GM23248 (cell line): Measurements from ENCODE around the gene TWF2. TPM values are rescaled to one million over a fixed set of nuclear protein-coding genes. Genes with fewer than 3 reads are reported as not detected.

Experiments
- DNase-seq: peaks from one replicate; pipeline ENCODE4 v3.0.0-alpha.2; 2015
- H2AFZ ChIP-seq: fragments of 200-600 bp; sonication (generic); 2 replicates; pipeline ENCODE4 v1.6.1; 2016; ENCODE audit warnings: antibody characterized with exemption
- H3F3A ChIP-seq: fragments of 200-600 bp; sonication (generic); 2 replicates; pipeline ENCODE4 v1.6.1; 2016; ENCODE audit warnings: mild to moderate bottlenecking, antibody characterized with exemption, mixed run types; ENCODE audit not compliant: insufficient read depth
- H3K27ac ChIP-seq: fragments of 200-600 bp; sonication (generic); 2 replicates; pipeline ENCODE4 v1.5.1; 2016; ENCODE audit warnings: mild to moderate bottlenecking
- H3K27me3 ChIP-seq: fragments of 200-600 bp; sonication (generic); replicated peaks from 2 replicates; pipeline ENCODE4 v1.6.1; 2016; ENCODE audit warnings: mild to moderate bottlenecking; ENCODE audit not compliant: insufficient read depth
- H3K36me3 ChIP-seq: fragments of 200-600 bp; sonication (generic); 2 replicates; pipeline ENCODE4 v1.6.1; 2016; ENCODE audit warnings: low read depth, mild to moderate bottlenecking
- H3K4me1 ChIP-seq: fragments of 200-600 bp; sonication (generic); 2 replicates; pipeline ENCODE4 v1.6.1; 2016; ENCODE audit warnings: mild to moderate bottlenecking; ENCODE audit not compliant: insufficient read depth
- H3K4me2 ChIP-seq: fragments of 200-600 bp; sonication (generic); one replicate; pipeline ENCODE4 v1.6.1; 2016; ENCODE audit warnings: mild to moderate bottlenecking; ENCODE audit not compliant: unreplicated experiment
- H3K4me3 ChIP-seq: fragments of 200-600 bp; sonication (generic); 2 replicates; pipeline ENCODE4 v1.5.1; 2016; ENCODE audit warnings: mild to moderate bottlenecking
- H3K79me2 ChIP-seq: fragments of 200-600 bp; sonication (generic); 2 replicates; pipeline ENCODE4 v1.6.1; 2016; ENCODE audit warnings: mild to moderate bottlenecking; ENCODE audit not compliant: insufficient read depth
- H3K9ac ChIP-seq: fragments of 200-600 bp; sonication (generic); 2 replicates; pipeline ENCODE4 v1.6.1; 2016; ENCODE audit warnings: mild to moderate bottlenecking
- H3K9me2 ChIP-seq: fragments of 200-600 bp; sonication (generic); 2 replicates; pipeline ENCODE4 v1.6.1; 2016; ENCODE audit warnings: mixed run types, mild to moderate bottlenecking, moderate library complexity; ENCODE audit not compliant: insufficient read depth
- H3K9me3 ChIP-seq: fragments of 200-600 bp; sonication (generic); one replicate; pipeline ENCODE4 v1.6.1; 2017; ENCODE audit warnings: low read depth
- H4K20me1 ChIP-seq: fragments of 200-600 bp; sonication (generic); 2 replicates; pipeline ENCODE4 v1.6.0; 2016; ENCODE audit not compliant: insufficient read depth
- EZH2 ChIP-seq: fragments of 200-600 bp; sonication (generic); IDR thresholded peaks from 2 replicates; pipeline ENCODE4 v1.6.1; 2018; ENCODE audit warnings: antibody characterized with exemption, mild to moderate bottlenecking; ENCODE audit not compliant: insufficient read depth, poor library complexity, severe bottlenecking
- EZH2phosphoT487 ChIP-seq: fragments of 200-600 bp; sonication (generic); IDR thresholded peaks from 2 replicates; pipeline ENCODE4 v1.6.1; 2018; ENCODE audit warnings: antibody characterized with exemption, moderate library complexity, mild to moderate bottlenecking, low read depth; ENCODE audit not compliant: insufficient read depth
- WGBS, 2 experiments: methylation state at CpG; one replicate each; pipeline ENCODE4 v1.1.6; 2015 to 2017; ENCODE audit warnings: low lambda C conversion rate in 2 of 2, low coverage in 1 of 2; ENCODE audit errors: missing lambda C conversion rate in 2 of 2; 5-methylcytosine and 5-hydroxymethylcytosine counted together
- in situ Hi-C: fragments of 300-500 bp; cut with MboI; formaldehyde crosslinking; loops from 2 replicates; pipeline ENCODE4 v1.15.0; 2020
- polyA plus RNA-seq: library from polyadenylated mRNA; unstranded; fragments of >200 nt; fragmentation: Nextera tagmentation; extraction: Ambion mirVana; gene quantifications from 2 replicates; pipeline ENCODE4 v1.2.1, GENCODE V29; 2016
- total RNA-seq: library from RNA; depleted of rRNA; stranded (reverse); fragments of >200 nt; shearing (Covaris generic); gene quantifications from 2 replicates; pipeline ENCODE4 v1.2.3, GENCODE V29; 2014

The TWF2 gene
- total and polyA plus RNA-seq, 2 experiments from 2014 or later, result 95.1 to 137 TPM

GRCh38 chr3:52216585-52217408 lies 22.2 kb downstream of the TWF2 start:
- H3K9me3 ChIP-seq, result no peaks in the 10 kb centered on the region
- TF ChIP-seq EZH2 (no peak), EZH2phosphoT487 (no peak)
- no peaks in the 10 kb centered on the region for H3K79me2 ChIP-seq
- 0 out of 2 replicates have a peak overlapping the region, but pooled peaks have one; percentile 0 for H3K27ac ChIP-seq
- H3K9me2 ChIP-seq, result no peaks in the 10 kb centered on the region
- 29 to 34% methylated on average over 13 of the region's 13 CpGs for WGBS, 2 experiments
- H3K27me3 ChIP-seq, result no peaks in the 10 kb centered on the region
- H3F3A ChIP-seq, result peaks cover 34% of the 10 kb centered on the region
- H3K4me3 ChIP-seq, result no peak overlapping the region
- no peak overlapping the region for H3K9ac ChIP-seq
- H3K4me1 ChIP-seq, result peaks cover 13% of the 10 kb centered on the region
- DNase-seq, result peak; percentile 74
- in situ Hi-C loops, result no loop called here
- H2AFZ ChIP-seq, result no peak overlapping the region
- H3K36me3 ChIP-seq, result peaks cover 24% of the 10 kb centered on the region; the same call in 1 of the 2 replicates
- H3K4me2 ChIP-seq, result peak overlapping the region; percentile 48
- no peaks in the 10 kb centered on the region for H4K20me1 ChIP-seq

- Histone ChIP-seq H4K20me1 (no peaks in the 10 kb centered on the region), H3K9me2 (no peaks in the 10 kb centered on the region), H3K27me3 (no peaks in the 10 kb centered on the region), H3K27ac (no peak overlapping the region), H3K4me1 (peaks cover 13% of the 10 kb centered on the region), H3K9ac (no peak overlapping the region), H2AFZ (no peak overlapping the region), H3K9me3 (no peaks in the 10 kb centered on the region), H3K4me2 (no peak overlapping the region), H3K36me3 (peaks cover 36% of the 10 kb centered on the region), H3F3A (peaks cover 34% of the 10 kb centered on the region), H3K4me3 (no peak overlapping the region), H3K79me2 (no peaks in the 10 kb centered on the region)
- DNase-seq, result no peak
- in situ Hi-C loops, result no loop called here
- WGBS, 2 experiments, result 83 to 92% methylated on average over 7 of the region's 7 CpGs
- no peak for TF ChIP-seq EZH2
- no peak for TF ChIP-seq EZH2phosphoT487
Observed at GRCh38 chr3:52215351-52215750, 23.6 kb downstream of the TWF2 start.

- in situ Hi-C loops, result no loop called here
- peak; percentile 28 for DNase-seq
Observed at GRCh38 chr3:52213901-52214300, 25.1 kb downstream of the TWF2 start.

GRCh38 chr3:52213005-52213404 lies 26.0 kb downstream of the TWF2 start:
- DNase-seq, result no peak
- H3K27me3 ChIP-seq, result no peaks in the 10 kb centered on the region
- no peaks in the 10 kb centered on the region for H3K79me2 ChIP-seq
- no peak overlapping the region for H3K27ac ChIP-seq
- 83 to 89% methylated on average over 8 of the region's 8 CpGs for WGBS, 2 experiments
- no peaks in the 10 kb centered on the region for H3K9me2 ChIP-seq
- H3K4me3 ChIP-seq, result no peak overlapping the region
- no peaks in the 10 kb centered on the region for H3K9me3 ChIP-seq
- TF ChIP-seq EZH2 (no peak), EZH2phosphoT487 (no peak)
- H3K4me1 ChIP-seq, result peaks cover 13% of the 10 kb centered on the region
- no peaks in the 10 kb centered on the region for H4K20me1 ChIP-seq
- H3F3A ChIP-seq, result peaks cover 33% of the 10 kb centered on the region
- in situ Hi-C loops, result no loop called here
- H2AFZ ChIP-seq, result no peak overlapping the region
- H3K4me2 ChIP-seq, result no peak overlapping the region
- peaks cover 56% of the 10 kb centered on the region for H3K36me3 ChIP-seq
- H3K9ac ChIP-seq, result no peak overlapping the region

More at GRCh38 chr3:52213901-52214300, 25.1 kb downstream of the TWF2 start:
- no peaks in the 10 kb centered on the region for H4K20me1 ChIP-seq
- no peaks in the 10 kb centered on the region for H3K79me2 ChIP-seq
- peaks cover 13% of the 10 kb centered on the region for H3K4me1 ChIP-seq
- H3K27ac ChIP-seq, result no peak overlapping the region
- TF ChIP-seq EZH2phosphoT487 (no peak), EZH2 (no peak)
- no peak overlapping the region for H3K4me3 ChIP-seq
- no peak overlapping the region for H3K4me2 ChIP-seq
- peaks cover 47% of the 10 kb centered on the region for H3K36me3 ChIP-seq
- peaks cover 34% of the 10 kb centered on the region for H3F3A ChIP-seq
- H3K9ac ChIP-seq, result no peak overlapping the region
- H2AFZ ChIP-seq, result no peak overlapping the region
- H3K9me2 ChIP-seq, result no peaks in the 10 kb centered on the region
- no peaks in the 10 kb centered on the region for H3K9me3 ChIP-seq
- H3K27me3 ChIP-seq, result no peaks in the 10 kb centered on the region
